K562 (cell line): ENCODE results near the gene ADAT3. TPM values are rescaled to one million over a fixed set of nuclear protein-coding genes. Genes with fewer than 3 reads are reported as not detected.

Experiments
- BCOR ChIP-seq: fragments of 450-650 bp; IDR thresholded peaks from 2 replicates; pipeline ENCODE4 v1.6.1; 2016
- CBX8 ChIP-seq: fragments of 200-600 bp; sonication (generic); IDR thresholded peaks from 2 replicates; pipeline ENCODE4 v1.6.1; 2012; ENCODE audit warnings: borderline replicate concordance, mixed run types, low read depth, mild to moderate bottlenecking, moderate library complexity, mixed read lengths, low read length, control low read depth, inconsistent platforms; ENCODE audit not compliant: poor library complexity, severe bottlenecking; ENCODE audit errors: extremely low read depth
- CC2D1A ChIP-seq: fragments of 450-650 bp; IDR thresholded peaks from 2 replicates; pipeline ENCODE4 v1.6.1; 2017; ENCODE audit warnings: mild to moderate bottlenecking
- CCNT2 ChIP-seq: IDR thresholded peaks from 2 replicates; pipeline ENCODE4 v1.6.1; 2011; ENCODE audit warnings: borderline replicate concordance, low read depth, mild to moderate bottlenecking, moderate library complexity, mixed read lengths, low read length; ENCODE audit not compliant: insufficient read length; ENCODE audit errors: extremely low read depth
- CTBP1 ChIP-seq: fragments of 450-650 bp; IDR thresholded peaks from 2 replicates; pipeline ENCODE4 v1.6.1; 2016; ENCODE audit warnings: borderline replicate concordance
- HDAC2 ChIP-seq: fragments of 450-650 bp; IDR thresholded peaks from 2 replicates; pipeline ENCODE4 v1.6.1; 2016; ENCODE audit warnings: mild to moderate bottlenecking
- MCM5 ChIP-seq: fragments of 450-650 bp; IDR thresholded peaks from 2 replicates; pipeline ENCODE4 v1.6.1; 2016; ENCODE audit warnings: low read depth
- NFRKB ChIP-seq: fragments of 450-650 bp; IDR thresholded peaks from 2 replicates; pipeline ENCODE4 v1.6.1; 2016; ENCODE audit warnings: low read depth
- NONO ChIP-seq, 2 experiments: fragments of 200-400 bp in 1 of 2; fragments of 450-650 bp in 1 of 2; formaldehyde crosslinking in 1 of 2; IDR thresholded peaks; 2 replicates each; pipeline ENCODE4 v1.6.1; 2017; ENCODE audit warnings: low read depth in 2 of 2, mild to moderate bottlenecking in 2 of 2, moderate library complexity in 2 of 2, low read length in 1 of 2
- PKNOX1 ChIP-seq: fragments of 450-650 bp; IDR thresholded peaks from 2 replicates; pipeline ENCODE4 v1.6.1; 2016
- RBBP5 ChIP-seq: fragments of 200-600 bp; sonication (generic); IDR thresholded peaks from 2 replicates; pipeline ENCODE4 v1.6.1; 2012; ENCODE audit warnings: borderline replicate concordance, mild to moderate bottlenecking, low read length, control low read depth, inconsistent platforms; ENCODE audit not compliant: insufficient read depth, poor library complexity, severe bottlenecking
- SAFB2 ChIP-seq: fragments of 200-400 bp; formaldehyde crosslinking; IDR thresholded peaks from 2 replicates; pipeline ENCODE4 v1.6.1; 2018; ENCODE audit warnings: borderline replicate concordance, low read length, low read depth, moderate library complexity; ENCODE audit not compliant: severe bottlenecking
- SNRNP70 ChIP-seq: fragments of 200-400 bp; formaldehyde crosslinking; optimal IDR thresholded peaks from 2 replicates; pipeline ENCODE3; 2017; ENCODE audit warnings: low read depth, low read length
- STAT5B ChIP-seq: fragments of 250-450 bp; sonication (Bioruptor Pico); IDR thresholded peaks from 2 replicates; pipeline ENCODE4 v1.8.0; 2021; ENCODE audit warnings: mild to moderate bottlenecking, inconsistent platforms
- YY1 ChIP-seq, 3 experiments: IDR thresholded peaks; 2 replicates each; pipeline ENCODE4 v1.6.1; 2011; ENCODE audit warnings: low read length in 2 of 3, mild to moderate bottlenecking in 2 of 3, moderate library complexity in 2 of 3, borderline replicate concordance in 1 of 3, control low read depth in 1 of 3, low read depth in 1 of 3; ENCODE audit not compliant: insufficient read depth in 3 of 3, insufficient replicate concordance in 2 of 3, control insufficient read depth in 1 of 3, insufficient read length in 1 of 3; ENCODE audit errors: extremely low read depth in 1 of 3
- ZFP36 ChIP-seq: fragments of 150-350 bp; IDR thresholded peaks from 2 replicates; pipeline ENCODE4 v1.6.1; 2018; ENCODE audit warnings: low read length, low read depth; ENCODE audit not compliant: partially characterized antibody
- ZNF232 ChIP-seq: sonication (generic); formaldehyde crosslinking; IDR thresholded peaks from 2 replicates; pipeline ENCODE4 v1.8.0; 2022; ENCODE audit warnings: mild to moderate bottlenecking, missing genetic modification reagents
- ZNF274 ChIP-seq: IDR thresholded peaks from 2 replicates; pipeline ENCODE4 v1.6.1; 2011; ENCODE audit warnings: low read depth, mild to moderate bottlenecking, low read length, moderate library complexity, borderline replicate concordance
- ZNF324 ChIP-seq: fragments of 250-450 bp; sonication (Bioruptor Pico); IDR thresholded peaks from 2 replicates; pipeline ENCODE4 v1.4.0; 2020; ENCODE audit warnings: mild to moderate bottlenecking
- ZNF431 ChIP-seq: sonication (generic); formaldehyde crosslinking; IDR thresholded peaks from 2 replicates; pipeline ENCODE4 v1.8.0; 2022; ENCODE audit warnings: mild to moderate bottlenecking, missing genetic modification reagents
- ZNF436 ChIP-seq: fragments of 250-450, 450-650 bp; sonication (Bioruptor Pico); formaldehyde crosslinking; IDR thresholded peaks from 2 replicates; pipeline ENCODE4 v1.7.0; 2020; ENCODE audit warnings: mild to moderate bottlenecking
- polyA plus RNA-seq, 8 experiments: library from polyadenylated mRNA; depleted of rRNA in 4 of 8; stranded (reverse) in 5 of 8; unstranded in 3 of 8; fragments of >200 nt; fragmentation: Nextera tagmentation in 2 of 8; fragmentation: Illumina TruSeq in 1 of 8; extraction: Ambion mirVana in 2 of 8; extraction: Trizol in 1 of 8; gene quantifications; 2 replicates each; pipeline versions ENCODE4 v1.2.1 to v1.2.3, GENCODE V29; 2011 to 2014; ENCODE audit warnings: inconsistent platforms in 1 of 8, missing spikeins in 1 of 8
- total RNA-seq, 7 experiments: library from RNA; depleted of rRNA in 6 of 7; stranded (reverse); fragments of >200 nt in 6 of 7; fragmentation: Illumina TruSeq in 2 of 7; extraction: Trizol in 2 of 7; gene quantifications; 2 replicates each; pipeline versions ENCODE4 v1.2.1 to v1.2.3, GENCODE V29; 2011 to 2021; ENCODE audit warnings: low replicate concordance in 1 of 7
- TF ChIP-seq, protein P1 (sequence below), 2 experiments: fragments of 450-650 bp in 1 of 2; sonication (generic) in 1 of 2; formaldehyde crosslinking in 1 of 2; IDR thresholded peaks in 1 of 2; conservative IDR thresholded peaks in 1 of 2; 2 replicates each; pipeline versions ENCODE4 v1.6.1 to v1.8.1; 2016 to 2023; ENCODE audit warnings: mild to moderate bottlenecking in 2 of 2, moderate library complexity in 2 of 2, inconsistent platforms in 1 of 2, missing genetic modification reagents in 1 of 2
- TF ChIP-seq, protein P2 (sequence below): fragments of 250-450 bp; sonication (Bioruptor Pico); IDR thresholded peaks from 2 replicates; pipeline ENCODE4 v1.8.0; 2022; ENCODE audit warnings: inconsistent platforms, mild to moderate bottlenecking, moderate library complexity, borderline replicate concordance

ADAT3 gene
- total and polyA plus RNA-seq, 9 of the 15 experiments (the other 6 are each of a cell fraction or from before 2014, with no cell fraction given), result 0.67 to 15.6 (median 7.8) TPM; not detected in 4

DNA sequence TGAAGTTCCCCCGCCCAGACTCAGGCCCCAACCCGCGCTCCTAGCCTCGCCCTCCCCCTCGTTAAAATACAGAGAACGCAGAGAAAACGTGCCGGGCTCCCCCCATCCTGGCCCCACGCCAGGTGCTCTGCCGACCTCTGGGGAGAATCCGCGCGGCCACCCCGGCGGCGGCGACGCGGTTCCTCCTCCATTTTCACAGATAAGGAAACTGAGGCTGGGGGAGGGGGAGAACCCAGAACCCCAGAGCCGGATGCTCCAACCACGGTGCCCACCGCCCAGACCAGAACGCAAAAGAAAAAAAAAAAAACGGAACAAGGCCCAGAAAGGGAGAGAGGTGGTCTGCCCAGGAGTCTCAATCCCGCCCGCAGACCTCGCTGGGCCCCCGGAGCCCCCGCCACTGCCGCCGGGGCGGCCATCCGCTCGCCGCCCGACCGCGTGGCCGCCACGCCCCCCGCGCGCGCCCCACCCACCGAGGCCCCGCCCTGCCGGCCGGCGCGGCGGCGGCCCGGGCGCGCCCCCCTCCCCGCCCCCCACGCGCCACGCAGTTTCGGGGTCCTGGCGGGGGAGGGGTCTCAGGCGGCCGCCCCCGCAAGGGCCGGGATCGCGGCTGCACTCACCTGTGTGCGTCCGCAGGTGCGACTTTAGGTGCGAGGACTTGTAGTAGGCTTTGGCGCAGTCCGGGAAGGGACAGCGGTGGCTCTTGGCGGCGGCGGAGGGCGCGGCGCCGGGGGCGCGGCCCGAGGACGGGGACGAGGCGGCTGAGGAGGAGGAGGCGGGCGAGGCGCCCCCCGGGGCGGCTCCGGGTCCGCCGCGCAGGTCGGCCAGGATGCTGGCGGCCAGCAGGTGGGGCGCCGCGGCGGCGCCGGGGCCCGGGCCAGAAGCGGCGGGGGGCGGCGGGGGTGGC lies 42.5 kb upstream of the ADAT3 start (continued):
- TF ChIP-seq RBBP5 (peak; percentile 39), ZNF324 (CRISPR knock-in tag) (no peak), STAT5B (CRISPR knock-in tag) (no peak), HDAC2 (peak; percentile 22; the same call in 1 of the 2 replicates), ZNF431 (CRISPR knock-in tag) (no peak), ZNF274 (no peak), SNRNP70 (no peak), SAFB2 (no peak), CTBP1 (peak; percentile 91), NONO (IDR thresholded peaks at IDR 0.05; ENCODE audit: low read depth in 2 of 2, low read length in 1 of 2) (0 out of 4 replicates have a peak, but pooled peaks of 1 of the 2 experiments have one; percentile 60), YY1 (IDR thresholded peaks at IDR 0.05; ENCODE audit: borderline replicate concordance in 1 of 3, control insufficient read depth in 1 of 3, extremely low read depth in 1 of 3, insufficient read depth in 3 of 3, insufficient read length in 1 of 3, insufficient replicate concordance in 2 of 3, low read depth in 1 of 3, low read length in 2 of 3) (peak in 1 of 3 experiments; percentile 53), ZFP36 (peak; percentile 91), ZNF232 (CRISPR knock-in tag) (no peak), CBX8 (no peak), BCOR (peak; percentile 77; the same call in 1 of the 2 replicates), ZNF436 (peak; percentile 62), CCNT2 (peak; percentile 32), PKNOX1 (no peak), CC2D1A (no peak), NFRKB (no peak), MCM5 (no peak)
- TF ChIP-seq, protein P1, sequence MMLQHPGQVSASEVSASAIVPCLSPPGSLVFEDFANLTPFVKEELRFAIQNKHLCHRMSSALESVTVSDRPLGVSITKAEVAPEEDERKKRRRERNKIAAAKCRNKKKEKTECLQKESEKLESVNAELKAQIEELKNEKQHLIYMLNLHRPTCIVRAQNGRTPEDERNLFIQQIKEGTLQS (IDR thresholded peaks at IDR 0.05), result no peak
- TF ChIP-seq, protein P1 (CRISPR knock-in tag; conservative IDR thresholded peaks at IDR 0.05), result no peak
- TF ChIP-seq, protein P2, sequence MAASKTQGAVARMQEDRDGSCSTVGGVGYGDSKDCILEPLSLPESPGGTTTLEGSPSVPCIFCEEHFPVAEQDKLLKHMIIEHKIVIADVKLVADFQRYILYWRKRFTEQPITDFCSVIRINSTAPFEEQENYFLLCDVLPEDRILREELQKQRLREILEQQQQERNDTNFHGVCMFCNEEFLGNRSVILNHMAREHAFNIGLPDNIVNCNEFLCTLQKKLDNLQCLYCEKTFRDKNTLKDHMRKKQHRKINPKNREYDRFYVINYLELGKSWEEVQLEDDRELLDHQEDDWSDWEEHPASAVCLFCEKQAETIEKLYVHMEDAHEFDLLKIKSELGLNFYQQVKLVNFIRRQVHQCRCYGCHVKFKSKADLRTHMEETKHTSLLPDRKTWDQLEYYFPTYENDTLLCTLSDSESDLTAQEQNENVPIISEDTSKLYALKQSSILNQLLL, result no peak
